Measurements from ENCODE around the gene CADPS.

- no peak for TF ChIP-seq POLR2A (IDR thresholded peaks at IDR 0.05; ENCODE audit: low read length)
- no peak for TF ChIP-seq GATA1 (IDR thresholded peaks at IDR 0.05; ENCODE audit: low read depth, low read length)
Measured at GRCh38 chr3:62727981-62728380, 147.2 kb downstream of the CADPS start.
